ENCODE measurements around the gene ACOT11.

Gene ACOT11

GRCh38 chr1:54585181-54586066, 37.4 kb downstream of the ACOT11 start:
- DNase-seq (ENCODE audit: low read depth) = no peak

DNA sequence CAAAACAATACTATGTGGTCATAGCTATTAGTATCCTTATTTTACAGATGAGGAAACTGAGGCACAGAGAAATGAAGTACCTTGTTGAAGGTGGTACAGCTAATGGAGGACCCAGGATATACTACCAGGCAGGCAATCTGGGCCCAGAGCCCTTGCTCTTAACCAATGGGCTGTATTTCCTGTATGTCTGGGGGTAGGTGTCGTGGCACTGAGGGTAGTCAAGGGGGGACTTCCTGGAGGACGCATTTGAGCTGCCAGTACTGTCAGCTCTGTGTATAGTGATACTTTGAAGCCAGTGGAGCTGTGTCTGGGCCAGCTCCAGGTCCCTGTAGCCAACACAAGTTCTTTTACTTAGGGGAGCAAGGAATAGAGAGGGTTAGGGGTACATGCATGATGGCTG, 40.3 kb downstream of the ACOT11 start:
- no peak for DNase-seq (ENCODE audit: low read depth)

DNA sequence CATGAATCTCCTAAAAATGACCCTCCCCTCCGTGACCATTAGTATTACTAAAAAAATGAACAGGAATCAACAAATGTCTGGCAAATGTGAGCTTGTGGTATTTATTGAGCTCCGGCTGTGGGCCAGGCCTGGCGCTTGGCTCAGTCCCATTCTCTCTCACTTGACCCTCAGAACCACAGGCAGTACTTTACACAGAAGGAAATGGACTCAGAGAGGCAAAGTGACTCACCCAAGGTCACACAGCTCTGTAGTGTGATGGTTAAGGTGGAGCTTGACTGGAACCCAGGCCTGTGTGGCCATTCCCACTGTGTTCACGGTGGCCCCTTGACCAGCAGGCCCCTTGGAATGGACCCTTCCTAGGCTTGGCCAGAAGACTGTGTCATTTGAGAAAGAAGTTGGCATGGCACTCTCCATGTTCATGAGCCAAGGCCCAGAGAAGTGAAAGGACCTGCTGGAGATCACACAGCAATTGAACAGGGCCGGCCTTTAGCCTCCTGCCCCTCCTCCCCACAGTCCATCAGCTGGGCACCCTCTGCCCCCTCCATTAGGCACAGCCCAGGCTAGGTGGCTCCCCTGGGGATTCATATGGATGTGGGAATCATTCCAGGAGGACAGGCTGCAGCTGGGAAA, 43.2 kb downstream of the ACOT11 start:
- DNase-seq (ENCODE audit: low read depth) = no peak

GRCh38 chr1:54593571-54594160, 45.6 kb downstream of the ACOT11 start:
- no peak for DNase-seq (ENCODE audit: low read depth)

DNA sequence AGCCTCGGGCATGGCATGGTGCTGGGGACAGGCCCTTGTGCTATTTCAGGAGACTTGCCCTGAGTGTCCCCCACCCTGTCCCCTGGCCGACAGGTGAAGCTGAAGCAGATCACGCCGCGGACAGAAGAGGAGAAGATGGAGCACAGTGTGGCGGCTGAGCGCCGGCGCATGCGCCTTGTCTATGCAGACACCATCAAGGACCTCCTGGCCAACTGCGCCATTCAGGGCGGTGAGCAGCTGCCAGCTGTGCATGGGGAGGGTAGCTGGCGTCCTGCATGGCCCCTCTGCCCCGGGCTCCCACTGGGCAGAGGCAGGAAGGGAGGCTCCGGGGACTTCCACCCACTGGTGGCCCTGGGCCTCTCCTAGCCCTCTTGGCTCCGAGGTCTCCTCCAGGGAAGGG, 46.4 kb downstream of the ACOT11 start:
- no peak for DNase-seq (ENCODE audit: low read depth)

- DNase-seq (ENCODE audit: low read depth) = no peak
These were observed 48.0 kb downstream of the ACOT11 start for GRCh38 chr1:54595956-54596498.

GRCh38 chr1:54596756-54597155, 48.7 kb downstream of the ACOT11 start:
- DNase-seq (ENCODE audit: low read depth) = no peak

- DNase-seq (ENCODE audit: low read depth) = no peak
These were observed 49.5 kb downstream of the ACOT11 start for GRCh38 chr1:54597455-54598030.

- DNase-seq (ENCODE audit: low read depth) = no peak
These were observed 51.3 kb downstream of the ACOT11 start for GRCh38 chr1:54599211-54599823.

DNA sequence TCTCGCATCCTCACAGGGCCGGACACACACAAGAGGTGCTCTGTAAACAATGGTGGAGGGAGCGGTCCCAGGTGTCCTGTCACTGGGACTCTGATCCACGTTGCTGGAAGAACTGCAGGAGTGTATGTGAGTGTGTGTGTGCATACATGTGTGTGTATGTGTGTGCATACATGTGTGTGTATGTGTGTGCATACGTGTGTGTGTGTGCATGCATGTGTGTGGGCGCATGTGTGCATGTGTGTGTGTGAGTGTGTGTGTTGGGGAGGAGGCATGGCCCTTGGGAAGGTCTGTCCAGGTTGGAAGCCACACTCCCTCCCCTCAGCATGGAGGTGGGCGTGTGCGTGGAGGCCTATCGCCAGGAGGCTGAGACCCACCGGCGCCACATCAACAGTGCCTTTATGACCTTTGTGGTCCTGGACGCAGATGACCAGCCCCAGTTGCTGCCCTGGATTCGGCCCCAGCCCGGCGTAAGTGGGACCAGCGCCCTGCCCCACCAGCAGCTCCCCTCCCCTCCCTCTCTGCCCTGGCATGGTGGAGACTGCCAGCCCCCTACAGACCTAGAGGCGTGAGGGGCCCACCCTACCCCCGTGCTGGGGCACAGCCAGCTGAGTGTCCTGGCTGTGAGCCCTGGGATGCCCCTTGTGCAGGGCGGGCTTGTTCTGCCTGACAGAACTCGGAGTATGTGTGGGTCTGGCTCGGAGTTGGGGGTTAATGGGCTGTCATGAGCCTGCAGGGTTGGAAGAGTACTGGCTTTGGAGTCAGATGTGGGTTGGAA, 53.1 kb downstream of the ACOT11 start:
- no peak for DNase-seq (ENCODE audit: low read depth)

- DNase-seq (ENCODE audit: low read depth) = no peak
These were observed 53.7 kb downstream of the ACOT11 start for GRCh38 chr1:54601730-54602129.

GRCh38 chr1:54602554-54602953, 54.5 kb downstream of the ACOT11 start:
- DNase-seq (ENCODE audit: low read depth) = no peak

GRCh38 chr1:54603241-54603640, 55.2 kb downstream of the ACOT11 start:
- DNase-seq (ENCODE audit: low read depth) = no peak

GRCh38 chr1:54604051-54604450, 56.0 kb downstream of the ACOT11 start:
- no peak for DNase-seq (ENCODE audit: low read depth)

DNA sequence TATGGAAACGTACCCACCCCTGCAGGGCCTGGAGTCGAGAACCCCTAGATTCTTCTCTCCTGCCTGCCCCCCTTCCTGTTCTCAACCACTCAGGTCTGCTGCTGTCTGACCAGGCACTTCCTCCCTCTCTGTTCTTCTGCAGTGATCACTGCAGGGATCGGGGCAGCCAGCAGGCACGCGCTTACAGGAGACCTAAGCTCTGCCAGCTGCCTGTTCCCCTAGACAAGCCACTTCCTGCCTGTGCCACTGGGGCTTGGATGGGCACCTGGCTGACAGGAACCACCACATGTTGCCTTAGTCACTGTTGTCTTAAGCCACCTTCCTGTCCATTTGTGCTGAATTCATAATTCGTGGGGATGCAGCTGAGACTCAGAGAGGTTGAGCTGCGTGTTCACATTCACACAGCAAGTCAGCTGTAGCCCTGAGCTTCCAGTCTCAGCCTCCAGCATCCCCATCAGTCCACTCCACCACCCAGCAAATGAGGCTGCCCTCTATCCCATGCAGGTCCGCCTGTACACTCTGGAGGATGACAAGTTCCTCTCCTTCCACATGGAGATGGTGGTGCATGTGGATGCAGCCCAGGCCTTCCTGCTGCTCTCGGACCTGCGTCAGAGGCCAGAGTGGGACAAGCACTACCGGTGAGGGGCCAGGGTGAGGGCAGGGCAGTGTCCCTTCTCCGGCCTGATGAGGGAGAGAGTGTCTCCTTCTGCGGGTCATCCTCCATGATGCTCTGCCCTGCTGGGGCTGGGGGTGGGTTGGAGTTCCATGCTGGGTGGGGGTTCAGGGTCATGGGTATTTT, 56.7 kb downstream of the ACOT11 start:
- DNase-seq (ENCODE audit: low read depth) = no peak

GRCh38 chr1:54606096-54606989, 58.3 kb downstream of the ACOT11 start:
- no peak for DNase-seq (ENCODE audit: low read depth)

DNA sequence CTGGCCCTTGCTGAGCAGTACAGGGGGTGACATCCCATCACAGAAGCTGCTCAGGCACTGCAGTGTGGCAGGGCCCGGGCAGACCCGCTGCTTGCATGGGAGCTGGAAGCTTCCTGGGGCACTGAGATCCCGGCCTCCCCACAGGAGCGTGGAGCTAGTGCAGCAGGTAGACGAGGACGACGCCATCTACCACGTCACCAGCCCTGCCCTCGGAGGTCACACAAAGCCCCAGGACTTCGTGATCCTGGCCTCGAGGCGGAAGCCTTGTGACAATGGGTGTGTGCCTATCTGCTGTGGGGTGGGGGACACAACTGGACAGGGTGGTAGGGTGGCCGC, 58.9 kb downstream of the ACOT11 start:
- no peak for DNase-seq (ENCODE audit: low read depth)

DNA sequence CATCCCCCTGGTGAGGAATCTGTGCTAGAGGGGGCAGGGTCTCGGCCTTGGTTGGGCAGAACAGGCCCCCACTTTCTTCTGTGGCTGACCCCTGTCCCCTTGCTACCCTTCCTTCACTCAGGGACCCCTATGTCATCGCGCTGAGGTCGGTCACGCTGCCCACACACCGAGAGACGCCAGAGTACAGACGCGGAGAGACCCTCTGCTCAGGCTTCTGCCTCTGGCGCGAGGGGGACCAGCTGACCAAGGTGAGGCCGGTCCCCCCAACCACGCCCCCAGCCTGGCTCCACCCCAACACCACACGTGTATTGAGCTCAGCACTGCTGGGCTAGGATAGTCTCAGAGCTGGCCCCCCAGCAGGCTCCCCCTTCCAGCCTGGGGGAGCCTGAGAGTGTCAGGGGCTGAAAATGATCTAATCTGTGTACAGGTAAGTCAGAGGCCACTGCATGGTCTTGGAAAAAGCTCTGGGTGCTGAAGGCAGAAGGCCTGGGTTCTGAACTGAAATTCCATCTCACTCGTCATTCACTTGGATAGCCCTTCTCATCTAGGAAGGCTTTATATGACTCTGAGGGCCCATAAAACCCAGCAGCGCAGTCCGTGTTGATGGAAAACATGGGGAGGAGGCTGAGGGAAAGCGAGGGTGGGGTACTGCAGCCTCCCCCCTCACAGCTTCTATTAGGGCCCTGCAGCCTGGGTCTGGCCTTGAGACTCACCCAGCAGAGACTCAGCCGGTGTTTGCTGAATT, 60.0 kb downstream of the ACOT11 start:
- DNase-seq (ENCODE audit: low read depth) = no peak

Measured in GM04503 (cell line).